ENCODE measurements around the gene RPN2. TPM values are rescaled to one million over a fixed set of nuclear protein-coding genes. Genes with fewer than 3 reads are reported as not detected.

The RPN2 gene
- total RNA-seq, 1 donor from 2014 or later = 237 TPM

DNA sequence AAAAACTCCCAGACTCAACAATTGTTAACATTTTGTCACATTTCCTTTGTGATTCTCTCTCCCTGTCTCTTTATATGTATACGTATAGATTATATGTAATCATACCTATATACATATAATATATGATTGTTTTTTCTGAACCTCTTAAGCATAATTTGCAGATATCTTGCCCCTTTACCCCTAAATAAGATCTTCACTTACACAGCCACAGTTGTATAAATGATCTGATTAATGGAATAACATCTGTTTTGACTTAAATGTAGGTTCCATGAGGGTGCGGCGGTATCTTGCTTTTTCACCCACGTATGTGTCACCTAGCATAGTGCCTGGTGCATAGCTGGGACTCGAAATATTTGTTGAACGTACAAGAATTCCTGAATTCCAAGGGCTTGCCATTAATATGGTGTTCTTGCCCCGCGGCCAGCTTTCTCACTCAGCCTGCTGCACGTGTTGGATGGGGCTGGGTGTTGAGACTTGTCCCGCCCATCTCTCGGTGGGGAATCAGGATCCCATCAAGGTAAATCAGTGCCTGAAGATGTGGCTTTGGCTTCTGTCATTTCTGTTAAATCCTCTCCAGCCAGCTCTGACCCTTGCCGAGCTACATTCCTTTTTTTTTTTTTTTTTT, 99.9 kb downstream of the RPN2 start:
- no peaks in the 10 kb centered on the region for H3K27me3 ChIP-seq (ENCODE audit: control insufficient read depth, insufficient read depth, low read length)
- TF ChIP-seq, protein P1, sequence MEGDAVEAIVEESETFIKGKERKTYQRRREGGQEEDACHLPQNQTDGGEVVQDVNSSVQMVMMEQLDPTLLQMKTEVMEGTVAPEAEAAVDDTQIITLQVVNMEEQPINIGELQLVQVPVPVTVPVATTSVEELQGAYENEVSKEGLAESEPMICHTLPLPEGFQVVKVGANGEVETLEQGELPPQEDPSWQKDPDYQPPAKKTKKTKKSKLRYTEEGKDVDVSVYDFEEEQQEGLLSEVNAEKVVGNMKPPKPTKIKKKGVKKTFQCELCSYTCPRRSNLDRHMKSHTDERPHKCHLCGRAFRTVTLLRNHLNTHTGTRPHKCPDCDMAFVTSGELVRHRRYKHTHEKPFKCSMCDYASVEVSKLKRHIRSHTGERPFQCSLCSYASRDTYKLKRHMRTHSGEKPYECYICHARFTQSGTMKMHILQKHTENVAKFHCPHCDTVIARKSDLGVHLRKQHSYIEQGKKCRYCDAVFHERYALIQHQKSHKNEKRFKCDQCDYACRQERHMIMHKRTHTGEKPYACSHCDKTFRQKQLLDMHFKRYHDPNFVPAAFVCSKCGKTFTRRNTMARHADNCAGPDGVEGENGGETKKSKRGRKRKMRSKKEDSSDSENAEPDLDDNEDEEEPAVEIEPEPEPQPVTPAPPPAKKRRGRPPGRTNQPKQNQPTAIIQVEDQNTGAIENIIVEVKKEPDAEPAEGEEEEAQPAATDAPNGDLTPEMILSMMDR (IDR thresholded peaks at IDR 0.05; ENCODE audit: insufficient read depth, low read length, poor library complexity, severe bottlenecking) = no peak
- H3K36me3 ChIP-seq (ENCODE audit: control insufficient read depth, insufficient read depth, low read length) = no peaks in the 10 kb centered on the region
- no peak overlapping the region for H3K4me3 ChIP-seq (ENCODE audit: low read depth, low read length)
- no peak for DNase-seq (ENCODE audit: low read depth)

DNA sequence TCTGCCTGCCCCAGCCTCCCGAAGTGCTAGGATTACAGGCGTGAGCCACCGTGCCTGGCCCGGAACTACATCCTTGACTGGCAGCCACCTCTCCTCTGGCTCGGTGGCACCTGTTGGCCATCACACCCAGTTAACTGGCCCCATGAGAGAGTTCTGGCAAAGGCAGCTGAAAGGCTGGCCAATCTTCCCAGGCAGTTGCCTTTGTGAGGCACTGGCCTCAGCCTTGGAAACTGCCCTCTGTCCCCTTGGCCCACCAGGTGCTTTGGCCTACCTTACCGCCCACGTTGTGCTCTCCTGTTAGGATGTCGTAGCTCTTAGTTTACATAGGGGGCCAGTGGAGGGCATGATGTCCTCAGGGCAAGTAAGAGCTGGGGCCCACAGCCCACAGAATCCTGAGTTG, 100.7 kb downstream of the RPN2 start:
- no peaks in the 10 kb centered on the region for H3K27me3 ChIP-seq (ENCODE audit: control insufficient read depth, insufficient read depth, low read length)
- no peaks in the 10 kb centered on the region for H3K36me3 ChIP-seq (ENCODE audit: control insufficient read depth, insufficient read depth, low read length)
- TF ChIP-seq, protein P1 (IDR thresholded peaks at IDR 0.05; ENCODE audit: insufficient read depth, low read length, poor library complexity, severe bottlenecking) = no peak
- no peak for DNase-seq (ENCODE audit: low read depth)
- no peak overlapping the region for H3K4me3 ChIP-seq (ENCODE audit: low read depth, low read length)

DNA sequence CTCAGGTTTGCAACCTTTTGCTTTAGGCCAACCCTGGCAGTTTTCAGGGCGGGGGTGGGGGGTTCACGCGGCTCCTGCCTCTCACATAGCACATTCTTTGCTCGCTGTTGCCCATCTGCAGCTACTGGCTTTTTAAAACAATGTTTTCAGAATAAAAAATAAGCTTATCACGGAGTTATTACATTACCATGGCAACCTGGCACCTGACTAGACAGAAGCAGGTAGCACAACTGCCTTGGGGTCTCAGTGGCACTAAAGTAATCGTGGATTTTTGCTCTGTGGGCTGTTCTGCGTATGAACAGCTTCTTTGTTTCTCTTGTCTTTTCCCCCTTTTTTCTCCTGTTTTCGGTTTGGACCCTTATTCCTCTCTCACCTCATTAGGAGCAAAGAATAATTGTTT, 101.3 kb downstream of the RPN2 start:
- TF ChIP-seq, protein P1 (IDR thresholded peaks at IDR 0.05; ENCODE audit: insufficient read depth, low read length, poor library complexity, severe bottlenecking) = no peak
- Histone ChIP-seq H3K4me3 (ENCODE audit: low read depth, low read length) (no peak overlapping the region), H3K36me3 (ENCODE audit: control insufficient read depth, insufficient read depth, low read length) (no peaks in the 10 kb centered on the region), H3K27me3 (ENCODE audit: control insufficient read depth, insufficient read depth, low read length) (no peaks in the 10 kb centered on the region)
- no peak for DNase-seq (ENCODE audit: low read depth)

DNA sequence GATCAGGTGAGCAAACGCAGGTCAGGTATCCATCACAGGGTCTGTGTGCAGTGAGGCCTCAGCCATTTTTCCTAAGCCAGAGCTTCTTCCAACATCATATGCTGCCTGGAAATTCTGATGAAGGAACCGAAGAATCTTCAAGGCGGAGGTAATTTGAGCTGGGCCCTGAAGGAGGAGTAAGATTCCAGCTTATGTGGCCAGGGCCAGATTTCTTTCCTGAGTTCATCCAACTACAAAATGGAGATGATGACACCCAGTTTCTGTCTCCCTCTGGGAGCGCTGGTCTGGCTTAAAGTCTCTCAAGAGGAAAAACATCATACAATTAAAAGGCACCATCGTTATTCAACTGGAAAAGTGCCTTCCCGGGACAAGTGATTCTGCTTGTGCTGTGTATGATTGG, 103.4 kb downstream of the RPN2 start:
- peak; percentile 16 for DNase-seq (ENCODE audit: low read depth)
- TF ChIP-seq, protein P1 (IDR thresholded peaks at IDR 0.05; ENCODE audit: insufficient read depth, low read length, poor library complexity, severe bottlenecking) = peak; percentile 44
- H3K27me3 ChIP-seq (ENCODE audit: control insufficient read depth, insufficient read depth, low read length) = no peaks in the 10 kb centered on the region
- no peak overlapping the region for H3K4me3 ChIP-seq (ENCODE audit: low read depth, low read length)
- H3K36me3 ChIP-seq (ENCODE audit: control insufficient read depth, insufficient read depth, low read length) = no peaks in the 10 kb centered on the region

DNA sequence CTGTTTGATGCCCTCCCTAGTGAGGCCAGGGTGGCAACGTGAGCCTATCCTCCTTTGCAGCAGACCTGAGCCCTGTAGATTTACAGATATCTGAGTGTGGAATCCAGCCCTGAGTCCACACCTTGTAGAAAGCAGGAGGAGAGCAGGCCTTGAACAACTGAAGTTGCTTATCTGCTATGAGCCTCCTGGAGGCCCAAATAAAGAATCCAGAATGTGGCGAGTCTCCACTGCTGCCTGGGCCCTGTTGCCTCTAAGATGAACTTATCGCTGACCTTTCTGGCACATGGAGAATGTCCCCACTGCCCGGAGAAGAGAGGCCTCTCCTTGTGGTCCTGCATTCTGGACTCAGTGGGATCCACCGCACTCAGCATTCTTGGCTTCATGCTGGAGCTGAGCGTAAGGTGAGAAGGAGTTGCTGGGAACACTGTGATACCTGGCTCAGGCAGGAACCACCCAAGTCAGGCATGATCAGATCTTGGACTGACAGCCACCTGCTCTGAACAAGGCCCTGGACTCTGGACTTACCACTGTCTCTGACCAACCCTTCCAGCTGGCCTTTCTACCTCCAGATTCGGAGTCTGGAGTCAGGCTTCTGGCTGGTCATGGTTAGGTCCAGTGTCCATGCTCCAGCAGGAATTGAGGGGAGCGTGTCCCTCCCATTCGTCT, 104.5 kb downstream of the RPN2 start:
- no peak for DNase-seq (ENCODE audit: low read depth)
- no peak overlapping the region for H3K4me3 ChIP-seq (ENCODE audit: low read depth, low read length)
- H3K36me3 ChIP-seq (ENCODE audit: control insufficient read depth, insufficient read depth, low read length) = no peaks in the 10 kb centered on the region
- TF ChIP-seq, protein P1 (IDR thresholded peaks at IDR 0.05; ENCODE audit: insufficient read depth, low read length, poor library complexity, severe bottlenecking) = no peak
- H3K27me3 ChIP-seq (ENCODE audit: control insufficient read depth, insufficient read depth, low read length) = no peaks in the 10 kb centered on the region

Measured in kidney epithelial cell (primary cell).